ENCODE measurements around the gene NEO1. TPM values are rescaled to one million over a fixed set of nuclear protein-coding genes. Genes with fewer than 3 reads are reported as not detected.

NEO1 gene, protein sequence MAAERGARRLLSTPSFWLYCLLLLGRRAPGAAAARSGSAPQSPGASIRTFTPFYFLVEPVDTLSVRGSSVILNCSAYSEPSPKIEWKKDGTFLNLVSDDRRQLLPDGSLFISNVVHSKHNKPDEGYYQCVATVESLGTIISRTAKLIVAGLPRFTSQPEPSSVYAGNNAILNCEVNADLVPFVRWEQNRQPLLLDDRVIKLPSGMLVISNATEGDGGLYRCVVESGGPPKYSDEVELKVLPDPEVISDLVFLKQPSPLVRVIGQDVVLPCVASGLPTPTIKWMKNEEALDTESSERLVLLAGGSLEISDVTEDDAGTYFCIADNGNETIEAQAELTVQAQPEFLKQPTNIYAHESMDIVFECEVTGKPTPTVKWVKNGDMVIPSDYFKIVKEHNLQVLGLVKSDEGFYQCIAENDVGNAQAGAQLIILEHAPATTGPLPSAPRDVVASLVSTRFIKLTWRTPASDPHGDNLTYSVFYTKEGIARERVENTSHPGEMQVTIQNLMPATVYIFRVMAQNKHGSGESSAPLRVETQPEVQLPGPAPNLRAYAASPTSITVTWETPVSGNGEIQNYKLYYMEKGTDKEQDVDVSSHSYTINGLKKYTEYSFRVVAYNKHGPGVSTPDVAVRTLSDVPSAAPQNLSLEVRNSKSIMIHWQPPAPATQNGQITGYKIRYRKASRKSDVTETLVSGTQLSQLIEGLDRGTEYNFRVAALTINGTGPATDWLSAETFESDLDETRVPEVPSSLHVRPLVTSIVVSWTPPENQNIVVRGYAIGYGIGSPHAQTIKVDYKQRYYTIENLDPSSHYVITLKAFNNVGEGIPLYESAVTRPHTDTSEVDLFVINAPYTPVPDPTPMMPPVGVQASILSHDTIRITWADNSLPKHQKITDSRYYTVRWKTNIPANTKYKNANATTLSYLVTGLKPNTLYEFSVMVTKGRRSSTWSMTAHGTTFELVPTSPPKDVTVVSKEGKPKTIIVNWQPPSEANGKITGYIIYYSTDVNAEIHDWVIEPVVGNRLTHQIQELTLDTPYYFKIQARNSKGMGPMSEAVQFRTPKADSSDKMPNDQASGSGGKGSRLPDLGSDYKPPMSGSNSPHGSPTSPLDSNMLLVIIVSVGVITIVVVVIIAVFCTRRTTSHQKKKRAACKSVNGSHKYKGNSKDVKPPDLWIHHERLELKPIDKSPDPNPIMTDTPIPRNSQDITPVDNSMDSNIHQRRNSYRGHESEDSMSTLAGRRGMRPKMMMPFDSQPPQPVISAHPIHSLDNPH (N-terminal part only)
- total RNA-seq: 13.5 and 20.2 TPM in 2 replicates

DNA sequence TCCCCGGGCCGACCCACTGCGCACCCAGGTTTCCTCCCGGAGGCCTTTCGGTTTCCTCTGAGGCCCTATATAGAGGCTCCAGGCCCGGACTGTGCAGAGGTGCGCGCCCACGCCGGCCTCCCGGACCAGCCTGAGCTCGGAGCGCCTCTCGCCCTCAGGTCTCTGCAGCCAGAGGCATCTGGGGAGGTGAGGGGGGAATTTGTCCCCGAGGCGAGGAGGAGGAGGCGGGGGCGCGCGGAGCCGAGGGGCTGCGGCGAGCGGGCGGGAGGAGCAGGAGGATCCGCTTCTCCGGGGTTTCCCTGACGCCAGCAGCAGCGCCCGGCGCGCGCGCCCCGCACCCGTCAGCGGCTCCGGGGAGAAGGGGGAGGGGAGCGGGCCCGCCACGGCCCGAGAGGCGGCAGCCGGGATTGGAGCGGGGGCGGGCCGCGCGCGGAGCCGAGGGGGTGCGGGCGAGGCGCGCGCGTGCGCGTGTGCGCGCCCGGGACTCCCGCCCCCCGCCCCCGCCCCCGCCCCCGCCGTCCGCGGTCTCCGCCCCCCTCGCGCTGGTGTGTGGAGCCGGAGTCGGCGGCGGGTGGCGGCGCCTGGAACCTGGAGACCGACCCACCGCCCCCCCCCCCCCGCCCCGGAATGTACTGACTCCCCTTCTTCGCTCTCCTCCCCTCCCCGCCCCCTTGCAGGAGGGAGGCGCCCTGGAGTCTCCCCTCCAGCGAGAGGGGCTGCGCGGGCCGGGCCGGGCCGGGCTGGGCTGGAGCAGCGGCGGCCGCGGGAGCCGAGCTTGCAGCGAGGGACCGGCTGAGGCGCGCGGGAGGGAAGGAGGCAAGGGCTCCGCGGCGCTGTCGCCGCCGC is at the start of gene NEO1:
NEO1 (plus strand) TSS at position 657 of the 846 bp plus-strand sequence. CDS start 213 bp downstream, outside the sequence.

All from tracheal epithelial cell (primary cell).